GM20000 (cell line): Measurements from ENCODE around the gene COL11A2.
A peak's percentile ranks its signal among the peaks of the same experiment; 100 is the strongest.

Experiments used
- DNase-seq: peaks from one replicate; pipeline ENCODE4 v3.0.0; 2012; ENCODE audit warnings: low spot score
- TF ChIP-seq, protein P1 (sequence below): IDR thresholded peaks from 2 replicates; pipeline ENCODE4 v1.5.1; 2012; ENCODE audit warnings: mild to moderate bottlenecking, control low read depth; ENCODE audit errors: extremely low read depth, missing control alignments

COL11A2 gene

DNA sequence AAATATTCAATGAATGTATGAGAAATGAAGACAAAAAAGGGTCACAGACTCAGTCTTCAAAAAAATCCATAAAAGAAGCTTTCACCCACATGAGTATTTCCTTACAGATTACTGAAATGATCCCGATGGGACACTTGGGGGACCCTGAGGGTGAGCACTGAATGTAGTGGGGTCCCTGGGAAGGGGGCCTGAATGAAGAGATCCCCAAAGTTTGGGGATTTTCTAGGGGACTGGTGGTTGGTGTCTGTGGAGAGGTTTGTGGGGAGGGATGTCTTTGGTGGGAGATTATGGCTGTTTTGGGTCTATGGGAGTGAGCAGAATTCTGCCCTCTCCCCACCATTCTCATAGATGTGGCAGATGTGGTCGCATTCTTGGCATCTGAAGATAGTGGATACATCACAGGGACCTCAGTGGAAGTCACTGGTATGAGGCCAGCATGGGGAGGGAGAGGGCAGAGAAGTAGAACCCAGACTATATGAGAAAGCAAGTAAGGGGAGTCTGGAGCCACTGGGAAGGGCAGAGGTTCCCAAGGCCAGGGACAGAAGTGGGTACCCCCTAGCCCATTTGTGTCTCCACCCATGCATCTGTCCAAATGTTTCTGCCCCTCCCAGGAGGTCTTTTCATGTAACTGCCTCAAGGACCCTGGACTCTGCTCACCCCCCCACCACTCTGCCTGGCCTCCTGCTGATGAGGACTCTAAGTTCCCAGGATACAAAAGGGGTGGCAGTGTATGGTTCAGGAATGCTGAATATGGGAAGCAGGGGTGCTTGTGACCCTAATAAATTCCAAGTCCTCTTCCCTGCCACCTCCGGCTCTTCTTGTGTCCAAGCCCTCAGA, 14.0 kb upstream of the COL11A2 start:
- peak; percentile 16 for DNase-seq
- TF ChIP-seq, protein P1, sequence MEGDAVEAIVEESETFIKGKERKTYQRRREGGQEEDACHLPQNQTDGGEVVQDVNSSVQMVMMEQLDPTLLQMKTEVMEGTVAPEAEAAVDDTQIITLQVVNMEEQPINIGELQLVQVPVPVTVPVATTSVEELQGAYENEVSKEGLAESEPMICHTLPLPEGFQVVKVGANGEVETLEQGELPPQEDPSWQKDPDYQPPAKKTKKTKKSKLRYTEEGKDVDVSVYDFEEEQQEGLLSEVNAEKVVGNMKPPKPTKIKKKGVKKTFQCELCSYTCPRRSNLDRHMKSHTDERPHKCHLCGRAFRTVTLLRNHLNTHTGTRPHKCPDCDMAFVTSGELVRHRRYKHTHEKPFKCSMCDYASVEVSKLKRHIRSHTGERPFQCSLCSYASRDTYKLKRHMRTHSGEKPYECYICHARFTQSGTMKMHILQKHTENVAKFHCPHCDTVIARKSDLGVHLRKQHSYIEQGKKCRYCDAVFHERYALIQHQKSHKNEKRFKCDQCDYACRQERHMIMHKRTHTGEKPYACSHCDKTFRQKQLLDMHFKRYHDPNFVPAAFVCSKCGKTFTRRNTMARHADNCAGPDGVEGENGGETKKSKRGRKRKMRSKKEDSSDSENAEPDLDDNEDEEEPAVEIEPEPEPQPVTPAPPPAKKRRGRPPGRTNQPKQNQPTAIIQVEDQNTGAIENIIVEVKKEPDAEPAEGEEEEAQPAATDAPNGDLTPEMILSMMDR: no peak

DNA sequence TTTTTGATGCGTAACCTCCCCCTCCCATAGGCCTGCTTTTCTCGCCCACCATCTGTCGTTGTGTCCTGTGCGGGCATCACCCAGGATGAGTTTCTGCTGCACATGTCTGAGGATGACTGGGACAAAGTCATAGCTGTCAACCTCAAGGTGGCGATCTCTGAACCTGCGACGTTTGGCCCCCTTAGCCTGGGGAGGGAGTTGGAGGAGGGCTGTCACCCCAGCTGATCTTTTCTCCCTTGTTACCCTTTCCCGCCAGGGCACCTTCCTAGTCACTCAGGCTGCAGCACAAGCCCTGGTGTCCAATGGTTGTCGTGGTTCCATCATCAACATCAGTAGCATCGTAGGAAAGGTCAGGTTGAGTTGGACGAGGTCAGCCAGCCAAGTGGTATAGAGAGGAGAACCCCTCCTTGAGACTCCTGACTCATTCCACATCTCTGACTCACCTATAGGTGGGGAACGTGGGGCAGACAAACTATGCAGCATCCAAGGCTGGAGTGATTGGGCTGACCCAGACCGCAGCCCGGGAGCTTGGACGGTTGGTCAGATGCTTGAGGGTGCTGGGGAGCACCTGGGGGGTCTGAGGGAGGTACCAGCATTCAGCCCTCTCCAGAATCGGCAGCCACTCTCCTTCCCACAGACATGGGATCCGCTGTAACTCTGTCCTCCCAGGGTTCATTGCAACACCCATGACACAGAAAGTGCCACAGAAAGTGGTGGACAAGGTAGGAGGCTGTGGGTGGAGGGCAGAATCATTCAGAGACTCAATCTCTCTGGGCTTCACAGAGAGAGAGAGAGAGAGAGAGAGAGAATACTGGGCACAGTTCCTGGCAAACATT, 13.1 kb upstream of the COL11A2 start:
- TF ChIP-seq, protein P1: peak; percentile 17
- DNase-seq: peak; percentile 48

DNA sequence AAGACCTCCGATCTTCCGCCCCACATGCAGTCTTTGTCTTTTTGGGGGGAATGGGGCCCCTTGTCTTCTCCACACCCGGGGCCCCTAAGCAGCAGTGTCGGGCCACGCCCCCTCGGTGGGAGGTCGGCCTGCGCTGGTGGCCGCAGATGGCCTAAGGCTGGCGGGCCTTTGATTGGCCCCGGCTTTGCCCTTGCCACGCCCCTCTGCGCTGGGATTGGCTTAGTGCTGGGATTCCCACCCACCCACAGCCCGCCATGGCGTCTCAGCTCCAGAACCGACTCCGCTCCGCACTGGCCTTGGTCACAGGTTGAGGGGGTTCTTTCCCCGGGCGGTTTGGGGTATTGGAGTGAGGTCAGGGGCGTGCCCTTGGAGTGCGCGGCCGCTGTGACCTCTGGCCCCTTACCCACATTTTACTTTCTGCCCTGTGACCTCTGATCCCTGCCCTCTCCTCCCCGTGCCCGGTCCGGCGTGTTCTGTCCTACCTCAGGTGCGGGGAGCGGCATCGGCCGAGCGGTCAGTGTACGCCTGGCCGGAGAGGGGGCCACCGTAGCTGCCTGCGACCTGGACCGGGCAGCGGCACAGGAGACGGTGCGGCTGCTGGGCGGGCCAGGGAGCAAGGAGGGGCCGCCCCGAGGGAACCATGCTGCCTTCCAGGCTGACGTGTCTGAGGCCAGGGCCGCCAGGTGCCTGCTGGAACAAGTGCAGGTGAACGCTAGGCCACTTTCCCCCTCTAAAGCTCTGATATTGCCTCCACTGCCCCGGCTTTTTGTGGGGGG, 12.3 kb upstream of the COL11A2 start, which contains the start of gene HSD17B8:
HSD17B8 (plus strand) TSS at position 241 of the 776 bp plus-strand sequence; CDS start at position 255, 14 bp downstream.
- DNase-seq: peak; percentile 95

DNA sequence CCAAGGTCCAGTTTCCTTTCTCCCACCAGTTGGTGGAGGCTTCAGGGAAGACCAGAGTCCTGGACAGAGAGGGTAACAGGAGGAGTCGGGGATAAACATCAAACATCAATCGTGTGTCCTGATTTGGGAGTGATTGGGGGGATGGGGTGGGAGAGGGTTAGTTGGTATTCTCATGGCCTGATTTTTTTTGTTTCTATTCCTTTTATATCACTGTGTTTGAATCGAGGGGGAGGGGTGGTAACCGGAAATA, 11.8 kb upstream of the COL11A2 start:
- no peak for DNase-seq
- TF ChIP-seq, protein P1: no peak

More for the DNA sequence above, 12.3 kb upstream of the COL11A2 start, which contains the start of gene HSD17B8:
- TF ChIP-seq, protein P1: no peak

DNA sequence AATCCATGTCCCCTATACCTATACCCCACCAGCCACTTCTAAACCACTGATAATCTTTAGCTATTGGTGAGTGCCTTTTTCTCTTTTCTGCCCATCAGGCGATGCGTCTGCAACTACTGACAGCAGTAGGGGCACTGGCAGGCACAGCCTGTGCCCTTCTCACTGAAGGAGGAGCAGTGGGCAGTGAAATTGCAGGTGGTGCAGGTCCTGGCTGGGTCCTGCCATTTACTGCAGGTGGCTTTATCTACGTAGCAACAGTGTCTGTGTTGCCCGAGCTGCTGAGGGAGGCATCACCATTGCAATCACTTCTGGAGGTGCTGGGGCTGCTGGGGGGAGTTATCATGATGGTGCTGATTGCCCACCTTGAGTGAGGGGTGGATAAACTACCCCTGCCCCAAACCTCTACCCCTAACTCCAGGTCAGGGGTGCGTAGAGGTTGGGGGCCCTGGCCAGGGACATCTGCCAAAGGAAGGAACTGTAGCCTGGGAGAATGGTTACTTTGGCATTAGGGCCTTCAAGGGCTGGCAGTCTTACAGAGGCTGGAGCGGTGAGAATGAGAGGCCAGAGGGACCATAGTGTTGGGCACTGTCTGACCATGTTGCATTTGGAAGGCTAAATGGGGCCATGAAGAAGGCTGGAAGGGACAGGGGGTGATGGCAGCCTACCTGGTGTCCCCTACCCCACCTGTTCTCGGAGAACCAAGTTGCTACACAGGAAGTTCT, 11.3 kb upstream of the COL11A2 start:
- DNase-seq: no peak
- TF ChIP-seq, protein P1: no peak

DNA sequence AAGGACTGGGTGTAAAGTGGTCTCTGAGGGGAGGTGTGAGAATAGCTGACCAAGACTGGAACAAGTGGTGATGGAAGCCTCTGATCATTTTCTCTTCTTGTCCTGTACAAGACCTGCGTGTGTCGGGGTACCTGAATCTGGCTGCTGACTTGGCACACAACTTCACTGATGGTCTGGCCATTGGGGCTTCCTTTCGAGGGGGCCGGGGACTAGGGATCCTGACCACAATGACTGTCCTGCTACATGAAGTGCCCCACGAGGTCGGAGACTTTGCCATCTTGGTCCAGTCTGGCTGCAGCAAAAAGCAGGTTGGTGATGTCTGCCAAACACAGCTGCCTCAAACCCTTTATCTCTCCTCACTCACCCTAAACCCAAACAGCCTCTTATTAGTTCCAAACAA, 10.5 kb upstream of the COL11A2 start:
- TF ChIP-seq, protein P1: no peak
- DNase-seq: no peak
